Measurements from ENCODE around the gene NEURL1B.

DNA sequence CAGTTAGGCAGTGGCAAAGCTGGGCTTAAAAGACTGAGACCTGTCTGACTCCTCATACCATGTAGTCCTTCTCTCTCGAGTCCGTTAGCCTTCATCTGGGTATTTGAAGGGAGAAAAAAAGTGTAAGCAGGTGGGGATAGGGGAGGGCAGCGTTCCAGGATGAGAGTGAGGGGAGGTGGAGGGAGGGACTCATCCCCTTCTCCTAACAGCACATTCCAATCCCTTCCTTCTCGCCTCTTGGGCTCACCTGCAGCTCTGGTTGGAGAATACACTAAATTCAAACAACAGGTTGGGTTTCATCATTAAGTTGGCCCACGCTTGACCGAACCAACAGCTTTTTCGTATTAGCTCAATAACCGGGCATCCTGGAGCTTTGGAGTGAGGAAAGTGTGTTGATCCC lies 3.6 kb downstream of the NEURL1B start:
- TF ChIP-seq, protein P1, sequence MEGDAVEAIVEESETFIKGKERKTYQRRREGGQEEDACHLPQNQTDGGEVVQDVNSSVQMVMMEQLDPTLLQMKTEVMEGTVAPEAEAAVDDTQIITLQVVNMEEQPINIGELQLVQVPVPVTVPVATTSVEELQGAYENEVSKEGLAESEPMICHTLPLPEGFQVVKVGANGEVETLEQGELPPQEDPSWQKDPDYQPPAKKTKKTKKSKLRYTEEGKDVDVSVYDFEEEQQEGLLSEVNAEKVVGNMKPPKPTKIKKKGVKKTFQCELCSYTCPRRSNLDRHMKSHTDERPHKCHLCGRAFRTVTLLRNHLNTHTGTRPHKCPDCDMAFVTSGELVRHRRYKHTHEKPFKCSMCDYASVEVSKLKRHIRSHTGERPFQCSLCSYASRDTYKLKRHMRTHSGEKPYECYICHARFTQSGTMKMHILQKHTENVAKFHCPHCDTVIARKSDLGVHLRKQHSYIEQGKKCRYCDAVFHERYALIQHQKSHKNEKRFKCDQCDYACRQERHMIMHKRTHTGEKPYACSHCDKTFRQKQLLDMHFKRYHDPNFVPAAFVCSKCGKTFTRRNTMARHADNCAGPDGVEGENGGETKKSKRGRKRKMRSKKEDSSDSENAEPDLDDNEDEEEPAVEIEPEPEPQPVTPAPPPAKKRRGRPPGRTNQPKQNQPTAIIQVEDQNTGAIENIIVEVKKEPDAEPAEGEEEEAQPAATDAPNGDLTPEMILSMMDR (IDR thresholded peaks at IDR 0.05; ENCODE audit: insufficient read depth, low read depth, low read length), result no peak
- no peak for TF ChIP-seq EZH2 (IDR thresholded peaks at IDR 0.05; ENCODE audit: insufficient read depth, low read length)
